H1 (cell line): ENCODE data around the gene L3MBTL1. TPM values are rescaled to one million over a fixed set of nuclear protein-coding genes. Genes with fewer than 3 reads are reported as not detected.

ENCODE experiments used
- CHD2 ChIP-seq: IDR thresholded peaks from 2 replicates; pipeline ENCODE4 v1.6.1; 2012; ENCODE audit warnings: low read length, improper control_type of control experiment
- EGR1 ChIP-seq: IDR thresholded peaks from 2 replicates; pipeline ENCODE4 v1.6.1; 2011; ENCODE audit warnings: low read depth, low read length, borderline replicate concordance
- EP300 ChIP-seq, 2 experiments: IDR thresholded peaks; 1 replicate in 1 of 2; 2 replicates in 1 of 2; pipeline ENCODE4 v1.6.1; 2011 to 2012; ENCODE audit warnings: low read depth in 2 of 2, low read length in 2 of 2, mild to moderate bottlenecking in 2 of 2, borderline replicate concordance in 1 of 2, inconsistent platforms in 1 of 2, moderate library complexity in 1 of 2
- HDAC2 ChIP-seq, 2 experiments: fragments of 300-600 bp in 1 of 2; sonication (generic) in 1 of 2; IDR thresholded peaks; 2 replicates each; pipeline ENCODE4 v1.6.1; 2011 to 2012; ENCODE audit warnings: low read depth in 2 of 2, low read length in 2 of 2, mild to moderate bottlenecking in 2 of 2, moderate library complexity in 2 of 2, borderline replicate concordance in 1 of 2, inconsistent platforms in 1 of 2
- SIRT6 ChIP-seq: IDR thresholded peaks from one replicate; pipeline ENCODE4 v1.7.1; 2012; ENCODE audit warnings: low read length, inconsistent platforms
- SP4 ChIP-seq: IDR thresholded peaks from 2 replicates; pipeline ENCODE4 v1.6.1; 2012; ENCODE audit warnings: low read length, inconsistent platforms
- polyA plus RNA-seq, 7 experiments: library from polyadenylated mRNA; depleted of rRNA in 3 of 7; stranded (reverse) in 5 of 7; unstranded in 2 of 7; fragments of >200 nt in 5 of 7; fragments of 200-250 nt in 2 of 7; gene quantifications; 1 replicate in 5 of 7; 2 replicates in 1 of 7; 4 replicates in 1 of 7; pipeline versions ENCODE4 v1.2.1 to v1.2.3, GENCODE V29; 2011 to 2013; ENCODE audit warnings: missing spikeins in 2 of 7, mixed read lengths in 2 of 7
- total RNA-seq: library from RNA; stranded (reverse); fragmentation: NEBNext Ultra II Directional; extraction: Animal tissue kit (Norgen Biotek cat#: 25700); gene quantifications from 2 replicates; pipeline ENCODE4 v1.2.1, GENCODE V29; 2021
- TF ChIP-seq, protein P1 (sequence below): fragments of 300-600 bp; sonication (generic); IDR thresholded peaks from 2 replicates; pipeline ENCODE4 v1.7.1; 2012; ENCODE audit warnings: low read length, moderate library complexity, mild to moderate bottlenecking, inconsistent platforms; ENCODE audit not compliant: insufficient replicate concordance
- TF ChIP-seq, protein P2 (sequence below): IDR thresholded peaks from 2 replicates; pipeline ENCODE4 v1.6.1; 2011; ENCODE audit warnings: low read depth, mild to moderate bottlenecking, low read length; ENCODE audit not compliant: insufficient read depth

The L3MBTL1 gene
- total and polyA plus RNA-seq, 2 of the 8 experiments (the other 6 are each of a cell fraction or from before 2014, with no cell fraction given), result 11.9 to 17.0 TPM

DNA sequence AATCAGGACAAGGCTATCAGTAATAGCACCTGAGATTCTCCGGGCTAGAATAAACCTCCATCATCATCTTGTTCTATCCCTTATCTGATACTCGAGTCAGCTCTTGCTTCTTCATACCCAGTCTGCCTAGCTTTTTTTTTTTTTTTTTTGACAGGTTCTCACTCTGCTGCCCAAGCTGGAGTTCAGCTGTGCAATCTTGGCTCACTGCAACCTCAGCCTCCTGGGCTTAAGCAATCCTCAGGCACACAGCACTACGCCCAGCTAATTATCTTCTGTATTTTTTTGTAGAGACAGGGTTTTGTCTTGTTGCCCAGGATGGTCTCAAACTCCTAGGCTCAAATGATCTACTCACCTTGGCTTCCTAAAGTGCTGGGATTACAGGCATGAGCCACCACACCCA lies 30.3 kb upstream of the L3MBTL1 start (continued):
- TF ChIP-seq, protein P1, sequence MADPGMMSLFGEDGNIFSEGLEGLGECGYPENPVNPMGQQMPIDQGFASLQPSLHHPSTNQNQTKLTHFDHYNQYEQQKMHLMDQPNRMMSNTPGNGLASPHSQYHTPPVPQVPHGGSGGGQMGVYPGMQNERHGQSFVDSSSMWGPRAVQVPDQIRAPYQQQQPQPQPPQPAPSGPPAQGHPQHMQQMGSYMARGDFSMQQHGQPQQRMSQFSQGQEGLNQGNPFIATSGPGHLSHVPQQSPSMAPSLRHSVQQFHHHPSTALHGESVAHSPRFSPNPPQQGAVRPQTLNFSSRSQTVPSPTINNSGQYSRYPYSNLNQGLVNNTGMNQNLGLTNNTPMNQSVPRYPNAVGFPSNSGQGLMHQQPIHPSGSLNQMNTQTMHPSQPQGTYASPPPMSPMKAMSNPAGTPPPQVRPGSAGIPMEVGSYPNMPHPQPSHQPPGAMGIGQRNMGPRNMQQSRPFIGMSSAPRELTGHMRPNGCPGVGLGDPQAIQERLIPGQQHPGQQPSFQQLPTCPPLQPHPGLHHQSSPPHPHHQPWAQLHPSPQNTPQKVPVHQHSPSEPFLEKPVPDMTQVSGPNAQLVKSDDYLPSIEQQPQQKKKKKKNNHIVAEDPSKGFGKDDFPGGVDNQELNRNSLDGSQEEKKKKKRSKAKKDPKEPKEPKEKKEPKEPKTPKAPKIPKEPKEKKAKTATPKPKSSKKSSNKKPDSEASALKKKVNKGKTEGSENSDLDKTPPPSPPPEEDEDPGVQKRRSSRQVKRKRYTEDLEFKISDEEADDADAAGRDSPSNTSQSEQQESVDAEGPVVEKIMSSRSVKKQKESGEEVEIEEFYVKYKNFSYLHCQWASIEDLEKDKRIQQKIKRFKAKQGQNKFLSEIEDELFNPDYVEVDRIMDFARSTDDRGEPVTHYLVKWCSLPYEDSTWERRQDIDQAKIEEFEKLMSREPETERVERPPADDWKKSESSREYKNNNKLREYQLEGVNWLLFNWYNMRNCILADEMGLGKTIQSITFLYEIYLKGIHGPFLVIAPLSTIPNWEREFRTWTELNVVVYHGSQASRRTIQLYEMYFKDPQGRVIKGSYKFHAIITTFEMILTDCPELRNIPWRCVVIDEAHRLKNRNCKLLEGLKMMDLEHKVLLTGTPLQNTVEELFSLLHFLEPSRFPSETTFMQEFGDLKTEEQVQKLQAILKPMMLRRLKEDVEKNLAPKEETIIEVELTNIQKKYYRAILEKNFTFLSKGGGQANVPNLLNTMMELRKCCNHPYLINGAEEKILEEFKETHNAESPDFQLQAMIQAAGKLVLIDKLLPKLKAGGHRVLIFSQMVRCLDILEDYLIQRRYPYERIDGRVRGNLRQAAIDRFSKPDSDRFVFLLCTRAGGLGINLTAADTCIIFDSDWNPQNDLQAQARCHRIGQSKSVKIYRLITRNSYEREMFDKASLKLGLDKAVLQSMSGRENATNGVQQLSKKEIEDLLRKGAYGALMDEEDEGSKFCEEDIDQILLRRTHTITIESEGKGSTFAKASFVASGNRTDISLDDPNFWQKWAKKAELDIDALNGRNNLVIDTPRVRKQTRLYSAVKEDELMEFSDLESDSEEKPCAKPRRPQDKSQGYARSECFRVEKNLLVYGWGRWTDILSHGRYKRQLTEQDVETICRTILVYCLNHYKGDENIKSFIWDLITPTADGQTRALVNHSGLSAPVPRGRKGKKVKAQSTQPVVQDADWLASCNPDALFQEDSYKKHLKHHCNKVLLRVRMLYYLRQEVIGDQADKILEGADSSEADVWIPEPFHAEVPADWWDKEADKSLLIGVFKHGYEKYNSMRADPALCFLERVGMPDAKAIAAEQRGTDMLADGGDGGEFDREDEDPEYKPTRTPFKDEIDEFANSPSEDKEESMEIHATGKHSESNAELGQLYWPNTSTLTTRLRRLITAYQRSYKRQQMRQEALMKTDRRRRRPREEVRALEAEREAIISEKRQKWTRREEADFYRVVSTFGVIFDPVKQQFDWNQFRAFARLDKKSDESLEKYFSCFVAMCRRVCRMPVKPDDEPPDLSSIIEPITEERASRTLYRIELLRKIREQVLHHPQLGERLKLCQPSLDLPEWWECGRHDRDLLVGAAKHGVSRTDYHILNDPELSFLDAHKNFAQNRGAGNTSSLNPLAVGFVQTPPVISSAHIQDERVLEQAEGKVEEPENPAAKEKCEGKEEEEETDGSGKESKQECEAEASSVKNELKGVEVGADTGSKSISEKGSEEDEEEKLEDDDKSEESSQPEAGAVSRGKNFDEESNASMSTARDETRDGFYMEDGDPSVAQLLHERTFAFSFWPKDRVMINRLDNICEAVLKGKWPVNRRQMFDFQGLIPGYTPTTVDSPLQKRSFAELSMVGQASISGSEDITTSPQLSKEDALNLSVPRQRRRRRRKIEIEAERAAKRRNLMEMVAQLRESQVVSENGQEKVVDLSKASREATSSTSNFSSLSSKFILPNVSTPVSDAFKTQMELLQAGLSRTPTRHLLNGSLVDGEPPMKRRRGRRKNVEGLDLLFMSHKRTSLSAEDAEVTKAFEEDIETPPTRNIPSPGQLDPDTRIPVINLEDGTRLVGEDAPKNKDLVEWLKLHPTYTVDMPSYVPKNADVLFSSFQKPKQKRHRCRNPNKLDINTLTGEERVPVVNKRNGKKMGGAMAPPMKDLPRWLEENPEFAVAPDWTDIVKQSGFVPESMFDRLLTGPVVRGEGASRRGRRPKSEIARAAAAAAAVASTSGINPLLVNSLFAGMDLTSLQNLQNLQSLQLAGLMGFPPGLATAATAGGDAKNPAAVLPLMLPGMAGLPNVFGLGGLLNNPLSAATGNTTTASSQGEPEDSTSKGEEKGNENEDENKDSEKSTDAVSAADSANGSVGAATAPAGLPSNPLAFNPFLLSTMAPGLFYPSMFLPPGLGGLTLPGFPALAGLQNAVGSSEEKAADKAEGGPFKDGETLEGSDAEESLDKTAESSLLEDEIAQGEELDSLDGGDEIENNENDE, result no peak
- TF ChIP-seq, protein P2, sequence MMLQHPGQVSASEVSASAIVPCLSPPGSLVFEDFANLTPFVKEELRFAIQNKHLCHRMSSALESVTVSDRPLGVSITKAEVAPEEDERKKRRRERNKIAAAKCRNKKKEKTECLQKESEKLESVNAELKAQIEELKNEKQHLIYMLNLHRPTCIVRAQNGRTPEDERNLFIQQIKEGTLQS, result no peak
- TF ChIP-seq SP4 (no peak), HDAC2 (IDR thresholded peaks at IDR 0.05; ENCODE audit: borderline replicate concordance in 1 of 2, low read depth in 2 of 2, low read length in 2 of 2) (no peak), CHD2 (no peak), EP300 (IDR thresholded peaks at IDR 0.05; ENCODE audit: borderline replicate concordance in 1 of 2, low read depth in 2 of 2, low read length in 2 of 2) (no peak), EGR1 (no peak), SIRT6 (no peak)
